Islet precursor cell (in vitro differentiated cells): ENCODE results near the gene EXOC5.

ENCODE experiments used
- DNase-seq: peaks from one replicate; pipeline ENCODE4 v3.0.0-alpha.2; 2018

The EXOC5 gene

DNA sequence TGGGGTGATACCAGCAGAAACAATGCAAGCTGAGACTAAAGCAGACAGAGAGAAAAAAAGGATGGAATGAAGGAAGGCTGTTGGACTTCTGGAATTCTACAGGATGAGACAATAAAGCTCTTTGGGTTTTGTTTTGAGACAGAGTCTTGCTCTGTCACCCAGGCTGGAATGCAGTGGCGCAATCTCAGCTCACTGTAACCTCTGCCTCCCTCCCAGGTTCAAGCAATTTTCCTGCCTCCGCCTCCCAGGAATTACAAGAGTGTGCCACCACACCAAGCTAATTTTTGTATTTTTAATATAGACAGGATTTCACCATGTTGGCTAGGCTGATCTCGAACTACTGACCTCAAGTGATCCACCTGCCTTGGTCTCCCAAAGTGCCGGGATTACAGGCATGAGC, 115.4 kb downstream of the EXOC5 start:
- peak; percentile 63 for DNase-seq
